Occipital lobe (tissue), 2 donors: Measurements from ENCODE around the gene PPIB. TPM values are rescaled to one million over a fixed set of nuclear protein-coding genes. Genes with fewer than 3 reads are reported as not detected.
"Not testable (repeated sequence)": the region's sequence is repeated elsewhere in the genome, so short reads cannot be mapped to it uniquely, and the experiment has no call there.

ENCODE experiments used
- DNase-seq: peaks from one replicate; lab custom pipeline; 2025; lab: John Stamatoyannopoulos, UW
- total RNA-seq: library from RNA; depleted of rRNA; stranded (reverse); fragments of >200 nt; gene quantifications from one replicate; pipeline ENCODE4 v1.2.3, GENCODE V29; 2014

The PPIB gene
- total RNA-seq, 1 donor from 2014 or later, result 142 TPM

GRCh38 chr15:64141798-64142512 lies 20.9 kb downstream of the PPIB start:
- DNase-seq, result no peak

DNA sequence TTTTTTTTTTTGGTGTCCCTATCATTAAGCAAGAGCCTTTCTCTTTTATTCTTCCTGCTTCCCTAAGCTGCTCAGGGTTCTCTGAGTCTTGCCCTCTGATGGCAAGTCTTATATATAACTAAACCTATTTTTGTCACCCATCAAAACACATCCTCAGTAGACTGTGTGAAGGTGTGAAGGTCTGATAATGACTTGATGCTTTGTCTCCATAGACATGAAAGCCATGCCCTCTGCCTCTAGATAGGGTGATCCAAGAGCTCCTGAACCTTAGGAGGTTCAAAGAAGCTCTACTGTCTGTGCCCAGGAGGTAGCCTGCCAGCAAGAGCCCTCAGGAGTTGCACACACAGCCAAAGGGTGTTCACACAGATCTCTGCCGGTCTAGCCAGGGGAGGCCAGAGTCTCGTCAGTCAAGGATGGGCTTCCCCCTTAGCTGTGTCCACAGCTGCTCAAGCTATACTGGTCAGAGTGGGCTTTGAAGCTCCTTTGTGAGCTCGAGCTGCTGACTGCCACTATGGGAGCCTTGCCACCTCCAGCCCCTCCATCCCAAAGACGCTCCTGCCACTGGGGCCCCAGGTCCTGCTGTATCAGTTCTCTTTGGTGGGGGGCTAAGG lies 24.4 kb downstream of the PPIB start:
- no peak for DNase-seq

DNA sequence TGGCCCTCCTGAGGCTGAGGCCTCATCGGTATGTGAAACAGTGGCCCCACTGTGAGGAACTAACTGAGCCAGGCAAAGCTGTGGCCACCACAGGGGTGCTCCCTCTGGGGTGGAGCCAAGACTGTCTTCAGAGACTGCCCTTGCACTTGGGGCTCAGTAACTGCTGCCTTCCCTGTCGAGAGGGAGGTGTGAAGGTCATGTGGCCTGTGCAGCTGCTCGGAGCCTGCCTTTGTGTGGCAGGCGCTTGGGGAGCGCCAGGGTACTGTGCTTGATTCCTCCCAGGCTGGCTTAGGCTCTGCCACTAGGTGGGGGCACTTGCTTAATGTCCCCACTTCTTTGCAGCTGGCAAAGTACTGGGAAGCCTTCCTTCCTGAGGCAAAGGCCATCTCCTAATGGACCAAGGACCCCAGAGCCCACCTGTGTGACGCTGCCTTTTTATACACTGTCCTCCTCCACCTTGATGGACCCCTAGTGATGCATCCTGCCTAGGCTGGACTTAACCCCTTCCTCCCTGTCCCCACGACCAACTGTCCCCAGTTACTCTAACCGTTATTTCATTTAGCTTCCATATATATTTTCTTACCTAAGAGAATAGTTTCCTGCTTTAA lies 25.5 kb downstream of the PPIB start:
- DNase-seq, result no peak

DNA sequence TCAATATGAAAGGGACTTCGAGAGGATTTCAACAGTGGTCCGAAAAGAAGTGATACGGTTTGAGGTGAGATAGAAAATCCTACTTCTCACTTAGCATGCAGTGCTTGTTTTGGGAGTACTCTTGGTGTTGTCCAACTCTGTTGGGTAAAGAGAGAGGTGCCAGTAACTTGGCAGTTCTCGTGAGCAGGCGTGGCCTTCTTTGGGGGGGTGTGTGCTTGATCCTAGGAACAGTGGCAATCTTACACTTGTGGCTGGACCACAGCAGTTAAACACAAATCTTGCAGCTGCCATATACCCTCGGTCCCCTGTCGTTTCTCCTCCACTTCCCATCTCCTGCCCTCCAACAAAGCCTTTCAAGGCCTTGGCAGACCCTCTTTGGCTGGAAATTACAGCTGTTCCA lies 26.5 kb downstream of the PPIB start:
- DNase-seq, result no peak

DNA sequence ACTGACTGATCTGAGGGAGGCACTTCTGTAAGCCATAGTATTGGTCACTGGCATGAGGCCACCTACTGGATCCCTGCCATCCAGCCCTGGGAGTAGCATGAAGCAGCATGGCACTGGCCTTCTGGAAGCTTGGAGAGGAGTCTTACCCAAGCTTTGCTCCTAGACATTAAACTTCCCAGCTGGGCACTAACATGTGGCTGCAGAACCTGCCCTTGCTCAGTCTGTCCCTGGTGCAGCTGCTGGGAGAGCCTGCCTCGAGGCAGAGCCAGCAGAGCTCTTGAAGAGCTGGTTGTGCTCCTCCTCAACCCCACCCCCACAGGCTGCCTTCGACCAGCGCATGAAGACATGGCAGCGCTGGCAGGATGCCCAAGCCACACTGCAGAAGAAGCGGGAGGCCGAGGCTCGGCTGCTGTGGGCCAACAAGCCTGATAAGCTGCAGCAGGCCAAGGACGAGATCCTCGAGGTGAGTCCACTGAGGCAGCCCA lies 28.4 kb downstream of the PPIB start:
- DNase-seq, result no peak

- DNase-seq, result no peak
These were observed 29.0 kb downstream of the PPIB start for GRCh38 chr15:64133623-64134344.

DNA sequence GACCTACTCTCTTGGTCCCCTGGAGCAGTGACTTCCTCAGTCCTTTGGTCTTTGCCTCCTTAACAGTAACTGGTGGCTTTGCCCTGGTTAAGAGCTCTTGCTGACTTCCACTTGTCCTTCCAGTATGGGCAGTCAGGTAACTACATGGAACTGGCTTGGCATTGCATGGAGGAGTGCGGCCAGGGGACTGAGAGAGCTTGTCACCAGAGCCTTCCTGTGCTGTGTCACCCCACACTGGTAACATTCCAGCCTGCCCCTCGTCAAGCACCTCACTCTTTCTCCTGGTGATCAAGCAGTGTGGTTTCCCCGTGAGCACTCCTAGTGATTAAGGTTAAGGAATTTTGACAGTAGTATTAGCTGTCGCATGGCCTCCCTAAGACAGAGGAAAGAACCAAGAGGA lies 30.6 kb downstream of the PPIB start:
- DNase-seq, result no peak

DNA sequence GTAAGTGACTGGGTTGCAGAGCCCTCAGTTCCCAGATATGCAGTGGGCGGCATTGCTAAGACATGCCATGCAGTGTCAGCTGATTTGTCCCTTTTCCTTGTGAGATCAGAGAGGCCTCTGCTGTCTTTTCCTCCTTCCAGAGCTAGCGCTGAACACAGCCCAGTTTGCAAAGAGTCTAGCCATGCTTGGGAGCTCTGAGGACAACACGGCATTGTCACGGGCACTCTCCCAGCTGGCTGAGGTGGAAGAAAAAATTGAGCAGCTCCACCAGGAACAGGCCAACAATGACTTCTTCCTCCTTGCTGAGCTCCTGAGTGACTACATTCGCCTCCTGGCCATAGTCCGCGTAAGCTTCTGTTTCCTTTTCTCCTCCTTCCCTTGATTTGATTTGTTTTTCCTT lies 31.3 kb downstream of the PPIB start:
- no peak for DNase-seq

DNA sequence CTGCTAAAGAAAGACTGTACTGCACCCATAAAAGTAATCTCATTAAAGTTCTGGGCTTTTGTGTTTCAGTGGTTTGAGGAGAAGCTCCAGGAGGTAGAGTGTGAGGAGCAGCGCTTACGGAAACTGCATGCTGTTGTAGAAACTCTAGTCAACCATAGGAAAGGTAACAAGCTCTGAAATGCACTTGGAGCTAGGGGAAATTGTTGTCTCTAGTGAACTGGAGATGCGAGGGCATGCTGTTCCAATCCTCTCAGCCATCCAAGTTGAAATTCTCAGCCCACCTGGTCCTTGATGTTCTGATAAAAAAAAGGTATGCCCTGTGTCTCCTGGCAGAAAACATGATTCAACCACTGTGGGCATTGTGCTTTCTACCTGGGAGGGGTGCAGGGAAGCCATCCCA lies 32.7 kb downstream of the PPIB start:
- DNase-seq, result no peak

DNA sequence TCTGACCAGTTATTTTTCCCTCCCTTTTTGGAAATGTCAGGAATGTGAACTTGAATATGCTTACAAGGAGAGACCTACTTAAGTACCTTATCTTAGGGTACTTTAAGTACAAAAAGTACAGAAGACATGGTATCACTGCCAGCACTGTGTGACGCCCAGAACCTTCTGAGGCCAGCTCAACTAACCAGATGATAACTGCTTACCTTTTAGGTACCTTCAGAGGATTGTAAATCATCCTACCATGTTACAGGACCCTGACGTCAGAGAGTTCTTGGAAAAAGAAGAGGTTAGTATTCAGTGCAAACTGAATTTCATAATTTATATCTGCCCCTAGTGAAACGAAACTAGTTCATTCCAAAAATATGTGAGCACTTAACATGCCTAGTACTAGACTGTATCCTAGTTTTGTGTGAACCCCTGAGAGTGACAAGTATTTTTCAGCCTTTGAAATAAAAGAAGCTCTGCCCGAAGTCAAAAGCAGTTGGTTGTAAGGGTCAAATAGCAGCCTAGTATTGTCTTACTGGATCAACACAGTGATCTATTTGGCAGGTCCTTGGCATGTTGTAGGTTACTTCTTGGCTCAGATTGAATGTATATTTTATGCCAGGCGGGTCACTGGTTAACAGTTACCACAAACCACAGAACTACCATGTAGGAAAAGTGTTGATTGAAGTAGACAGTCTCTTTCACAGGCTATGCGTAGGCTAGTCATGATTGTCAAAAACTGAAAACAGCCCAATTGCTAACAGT lies 35.1 kb downstream of the PPIB start:
- DNase-seq, result no peak

- no peak for DNase-seq
These were observed 36.8 kb downstream of the PPIB start for GRCh38 chr15:64125978-64126377.

DNA sequence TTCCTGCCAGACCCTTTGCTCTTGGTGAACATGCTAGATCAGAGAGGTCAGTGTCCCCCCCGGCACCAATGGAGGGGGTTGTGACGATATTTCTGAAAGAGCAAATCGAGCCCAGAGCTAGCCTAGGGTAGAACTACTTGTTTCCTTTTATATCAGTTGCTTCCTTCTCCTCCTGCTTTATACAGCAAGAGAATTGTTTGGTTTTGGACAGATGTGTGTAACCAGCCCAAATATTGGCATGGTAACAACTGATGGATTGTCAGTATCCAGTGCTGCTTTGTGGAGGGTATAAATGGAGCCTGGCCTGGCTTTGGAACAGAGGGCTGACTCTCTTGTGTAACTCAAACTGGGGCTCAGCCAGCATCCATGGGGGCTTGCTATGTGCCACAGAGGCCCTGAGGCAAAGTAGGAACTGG lies 39.9 kb downstream of the PPIB start:
- peak; percentile 70 for DNase-seq

GRCh38 chr15:64122444-64122843 lies 40.4 kb downstream of the PPIB start:
- DNase-seq, result no peak

- no peak for DNase-seq
These were observed 41.2 kb downstream of the PPIB start for GRCh38 chr15:64121614-64122013.

GRCh38 chr15:64120322-64120721 lies 42.5 kb downstream of the PPIB start:
- DNase-seq, result not testable (repeated sequence)

DNA sequence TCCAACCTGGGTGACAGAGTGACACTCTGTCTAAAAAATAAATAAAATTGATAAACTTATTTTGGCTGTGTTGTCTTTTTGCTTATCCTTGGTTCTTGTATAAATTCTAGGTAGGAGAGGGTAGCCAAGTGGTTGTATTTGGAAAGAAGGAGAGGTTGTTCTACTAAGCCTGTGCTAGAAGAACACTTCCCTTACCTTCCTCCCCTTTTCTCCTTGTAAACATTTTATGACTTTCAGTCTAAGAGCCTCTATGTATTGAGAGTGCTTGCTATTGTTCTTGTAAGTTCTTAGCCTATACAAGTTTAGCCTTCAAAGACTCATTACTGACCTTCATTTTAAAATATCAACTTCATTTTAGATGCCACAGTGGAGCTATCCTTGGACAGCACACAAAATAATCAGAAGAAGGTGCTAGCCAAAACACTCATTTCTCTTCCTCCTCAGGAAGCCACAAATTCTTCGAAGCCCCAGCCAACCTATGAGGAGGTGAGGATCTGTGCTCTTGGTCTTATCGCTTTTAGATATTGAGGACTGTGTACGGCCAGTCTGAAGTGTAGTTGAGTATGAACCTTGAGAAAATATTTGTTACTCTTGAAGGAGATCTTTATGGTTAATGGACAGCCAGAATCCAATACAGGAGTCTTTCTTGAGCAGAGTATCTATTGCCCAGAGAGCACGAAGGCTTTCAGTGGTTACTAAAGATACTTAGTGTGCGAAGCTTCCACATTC lies 44.9 kb downstream of the PPIB start:
- no peak for DNase-seq

DNA sequence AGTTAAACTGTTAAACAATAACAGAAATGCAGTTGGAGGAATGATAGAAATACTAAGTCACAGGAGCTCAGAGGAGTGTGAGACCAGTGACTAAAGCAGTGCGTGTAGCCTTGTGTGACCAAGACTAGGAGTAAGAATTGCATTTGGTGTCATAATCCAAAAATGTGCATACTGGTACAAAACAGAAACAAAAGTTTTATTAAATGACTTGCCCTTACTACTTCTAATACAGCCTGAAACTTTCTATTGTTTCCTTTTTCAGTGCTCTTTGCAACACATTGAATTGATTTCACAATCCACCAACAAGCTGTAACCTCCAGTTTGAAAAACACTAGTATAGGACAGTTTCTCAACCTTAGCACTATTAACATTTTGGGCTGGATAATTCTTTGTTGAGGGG lies 49.9 kb downstream of the PPIB start:
- no peak for DNase-seq

GRCh38 chr15:64112073-64112772 lies 50.6 kb downstream of the PPIB start:
- DNase-seq, result no peak

GRCh38 chr15:64111679-64112050 lies 51.2 kb downstream of the PPIB start:
- DNase-seq, result no peak
